Activated effector memory CD4-positive, alpha-beta T cell treated with anti-CD3 and anti-CD28 coated beads, Interleukin-2, amount 50 U/mL, for 16 hours (primary cell): Measurements from ENCODE around the gene CTTN.

ENCODE experiments used
- DNase-seq: peaks from one replicate; pipeline ENCODE4 v3.0.0-alpha.2; 2020

The CTTN gene

DNA sequence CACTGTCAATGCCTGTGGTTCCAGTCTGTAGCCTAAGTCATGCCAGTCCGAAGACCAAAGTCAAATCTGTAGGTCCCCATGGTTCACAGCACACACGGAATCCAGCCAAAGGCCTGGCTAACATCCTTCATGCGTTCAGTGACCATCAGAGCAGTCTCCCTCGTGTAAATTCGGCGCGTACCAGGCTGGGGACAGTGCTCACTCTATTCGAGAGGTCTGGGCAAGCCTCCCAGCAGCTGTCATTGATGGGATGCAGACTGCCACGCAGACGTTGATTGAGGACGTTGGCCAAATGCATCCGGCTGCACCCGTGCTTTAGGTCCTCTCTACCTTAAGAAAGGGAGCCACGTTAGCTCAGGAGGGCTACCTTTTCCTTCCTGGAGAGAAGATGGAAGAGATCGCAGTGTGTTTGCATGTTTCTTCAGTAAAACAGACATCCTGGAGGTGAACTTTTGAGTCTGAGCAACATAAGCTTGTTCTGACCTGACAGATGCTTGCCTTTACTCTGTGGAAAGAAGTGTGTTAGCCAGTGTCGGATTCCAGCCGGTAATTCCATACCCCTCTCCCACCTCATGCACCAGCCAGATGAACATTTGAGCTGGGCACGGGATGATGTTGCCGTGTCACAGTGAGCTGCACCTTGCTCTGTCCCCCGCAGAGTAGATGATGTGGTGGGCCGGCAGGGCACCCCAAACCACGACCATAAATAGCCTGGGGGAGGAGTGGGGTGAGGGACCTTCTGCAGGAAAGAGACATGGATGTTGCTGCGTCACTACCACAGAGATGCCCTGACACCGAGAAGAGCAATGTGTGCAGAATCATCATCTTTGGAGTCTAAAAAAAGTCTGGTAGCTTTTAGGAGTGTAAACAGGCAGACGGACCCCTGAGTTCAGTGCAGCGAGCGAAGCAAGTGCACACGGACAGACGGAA is 12.2 kb downstream of the CTTN start:
- no peak for DNase-seq

- DNase-seq, result no peak
Observed at GRCh38 chr11:70411713-70412452, 13.6 kb downstream of the CTTN start.

DNA sequence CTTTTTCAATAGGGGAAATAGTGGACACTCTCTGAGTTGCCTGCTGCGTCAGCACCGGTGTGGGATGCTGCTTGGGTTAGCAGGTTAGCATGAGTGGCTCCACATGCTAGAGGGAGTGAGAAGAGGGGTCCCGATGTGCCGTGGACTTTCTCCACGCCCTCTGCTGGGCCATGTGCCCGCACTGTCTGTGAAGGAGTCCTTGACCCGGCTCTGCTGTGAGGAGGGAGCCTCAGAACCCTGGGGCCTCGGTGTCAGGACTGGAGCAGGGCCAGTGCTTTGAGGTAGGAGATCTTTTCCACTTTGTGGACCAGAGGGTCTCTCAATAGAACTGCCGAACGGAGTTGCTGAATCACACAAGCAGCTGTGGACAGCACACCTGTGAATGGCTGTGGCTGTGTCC is 14.8 kb downstream of the CTTN start:
- no peak for DNase-seq

GRCh38 chr11:70414341-70415100 is 16.2 kb downstream of the CTTN start:
- no peak for DNase-seq

DNA sequence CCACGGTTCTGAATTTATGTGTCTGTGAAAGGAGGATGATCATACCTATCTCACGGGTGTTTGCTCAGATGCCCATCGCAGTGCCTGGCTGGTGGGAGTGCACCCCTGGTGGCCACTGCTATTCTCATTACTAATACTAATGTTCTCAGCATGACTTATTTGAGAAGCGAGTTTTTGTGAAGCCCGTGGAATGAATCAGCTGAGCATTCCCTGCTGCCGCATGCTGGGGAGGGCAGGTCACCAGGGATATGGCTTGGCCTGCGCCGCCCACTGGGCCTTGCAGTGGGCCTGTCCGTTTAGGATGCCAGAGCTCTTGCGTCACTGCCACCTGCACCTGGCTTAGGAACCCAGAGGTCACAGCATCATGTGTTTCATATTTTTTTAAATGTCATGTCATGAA is 16.9 kb downstream of the CTTN start:
- no peak for DNase-seq

DNA sequence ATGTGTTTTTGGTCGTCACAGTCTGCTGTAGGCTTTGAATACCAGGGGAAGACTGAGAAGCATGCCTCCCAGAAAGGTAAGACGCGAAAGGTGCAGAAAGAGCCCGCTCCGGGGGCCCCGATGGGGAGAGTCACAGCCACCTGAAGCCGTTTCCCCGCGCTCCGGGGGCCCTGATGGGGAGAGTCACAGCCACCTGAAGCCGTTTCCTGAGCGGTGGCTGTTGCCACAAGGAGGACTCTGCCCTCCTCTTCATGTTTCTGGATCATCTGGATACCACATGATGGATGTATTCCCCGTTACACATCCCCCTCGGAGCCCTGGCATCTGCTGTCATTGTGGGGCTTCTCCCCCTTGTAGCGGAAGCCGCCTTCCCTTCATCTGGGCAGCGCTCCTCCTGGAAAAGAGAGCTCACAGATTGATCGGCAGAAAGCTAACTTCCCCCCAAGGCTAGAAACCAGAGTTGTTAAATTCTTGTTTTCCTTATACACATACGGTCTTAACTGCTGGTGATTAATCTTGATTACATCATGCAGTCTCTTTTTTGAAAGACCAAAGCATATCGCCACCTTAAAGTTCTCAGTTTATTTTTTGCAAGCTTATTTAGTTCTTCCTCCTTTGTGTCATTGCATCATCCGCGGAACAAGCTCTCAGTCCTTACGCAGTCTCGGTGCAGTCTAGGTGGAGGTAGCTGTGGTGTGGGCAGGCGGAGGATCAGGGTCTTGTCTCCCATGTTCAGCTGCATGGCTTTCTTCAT is 17.5 kb downstream of the CTTN start:
- DNase-seq, result no peak

DNA sequence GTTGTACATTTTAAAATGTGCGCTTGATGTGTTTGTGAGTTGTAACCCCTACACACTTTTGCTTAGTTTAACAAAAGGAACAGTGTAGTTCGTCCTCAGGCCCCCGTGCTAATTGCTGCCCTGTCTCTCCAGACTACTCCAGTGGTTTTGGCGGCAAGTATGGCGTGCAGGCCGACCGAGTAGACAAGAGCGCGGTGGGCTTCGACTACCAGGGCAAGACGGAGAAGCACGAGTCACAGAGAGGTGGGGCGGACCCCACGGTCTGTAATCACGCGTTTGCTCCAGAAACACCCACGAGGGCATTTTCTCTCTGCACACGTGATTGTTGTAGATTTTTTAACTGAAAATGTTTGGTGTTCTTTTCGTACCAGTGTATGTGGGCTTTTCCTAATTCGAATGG is 18.6 kb downstream of the CTTN start:
- DNase-seq, result no peak

GRCh38 chr11:70418130-70418529 is 19.8 kb downstream of the CTTN start:
- DNase-seq, result no peak

DNA sequence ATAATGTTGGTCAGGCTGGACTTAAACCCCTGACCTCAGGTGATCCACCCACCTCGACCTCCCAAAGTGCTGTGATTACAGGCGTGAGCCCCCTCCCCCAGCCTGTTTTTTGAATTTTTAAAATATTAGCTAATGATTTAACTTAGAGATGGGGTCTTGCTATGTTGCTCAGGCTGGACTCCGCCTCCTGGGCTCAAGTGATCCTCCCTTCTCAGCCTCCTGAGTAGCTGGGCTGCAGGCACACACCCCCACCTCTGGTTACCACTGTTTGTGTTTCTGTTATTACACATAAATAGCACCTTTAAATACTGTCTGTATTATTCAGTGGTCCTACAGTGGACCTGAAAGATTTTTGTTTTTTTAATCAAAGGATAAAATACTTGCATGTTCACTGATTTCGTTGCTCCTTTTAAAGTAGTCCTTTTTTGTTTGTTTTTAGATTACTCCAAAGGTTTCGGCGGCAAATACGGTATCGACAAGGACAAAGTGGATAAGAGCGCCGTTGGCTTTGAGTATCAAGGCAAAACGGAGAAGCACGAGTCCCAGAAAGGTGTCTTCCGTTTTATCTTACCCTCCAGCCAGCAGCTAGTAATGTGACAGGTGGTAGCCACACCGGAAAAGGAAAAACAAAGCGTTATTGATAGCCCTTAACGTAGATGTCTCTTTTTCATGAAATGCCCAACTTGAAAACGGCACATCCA is 21.1 kb downstream of the CTTN start:
- DNase-seq, result no peak

DNA sequence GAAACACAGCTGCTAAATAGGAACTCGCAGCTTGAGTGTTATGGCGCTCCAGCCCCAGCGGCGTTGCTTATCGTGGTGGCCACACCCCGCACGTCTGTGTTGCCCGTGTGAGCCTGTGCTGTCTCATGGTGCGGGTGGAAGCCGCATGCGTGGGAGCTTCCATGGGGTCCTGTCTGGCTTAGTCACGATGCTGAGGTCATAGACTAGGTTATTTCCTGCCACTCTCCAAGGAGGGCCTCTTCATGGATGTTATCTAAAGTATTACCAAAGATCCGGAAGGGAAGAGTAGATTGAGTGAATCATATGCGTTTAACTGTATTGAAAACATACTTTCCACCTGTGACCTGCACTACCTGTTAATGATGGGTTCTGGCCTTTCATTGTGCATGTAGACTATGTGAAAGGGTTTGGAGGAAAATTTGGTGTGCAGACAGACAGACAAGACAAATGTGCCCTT is 21.7 kb downstream of the CTTN start:
- no peak for DNase-seq

DNA sequence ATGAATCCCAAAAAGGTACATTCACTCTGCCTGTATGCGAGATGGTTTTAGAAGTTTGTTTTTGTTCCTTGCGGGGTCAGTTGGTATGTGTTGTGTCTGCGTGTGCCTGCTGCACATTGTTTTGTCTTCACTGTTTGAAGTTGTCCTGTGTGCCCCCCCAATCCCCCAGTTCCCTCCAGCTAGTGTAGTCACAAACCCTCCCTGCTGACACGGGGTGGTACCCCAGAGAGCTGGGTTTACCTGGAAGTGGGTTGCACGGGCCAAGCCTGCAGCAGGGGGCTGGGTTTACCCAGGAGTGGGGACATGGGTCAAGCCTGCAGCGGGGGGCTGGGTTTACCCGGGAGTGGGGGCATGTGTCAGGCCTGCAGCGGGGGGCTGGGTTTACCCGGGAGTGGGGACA is 22.2 kb downstream of the CTTN start:
- DNase-seq, result no peak

GRCh38 chr11:70421123-70421522 is 22.8 kb downstream of the CTTN start:
- DNase-seq, result no peak

- no peak for DNase-seq
Observed at GRCh38 chr11:70422692-70423522, 24.6 kb downstream of the CTTN start.

DNA sequence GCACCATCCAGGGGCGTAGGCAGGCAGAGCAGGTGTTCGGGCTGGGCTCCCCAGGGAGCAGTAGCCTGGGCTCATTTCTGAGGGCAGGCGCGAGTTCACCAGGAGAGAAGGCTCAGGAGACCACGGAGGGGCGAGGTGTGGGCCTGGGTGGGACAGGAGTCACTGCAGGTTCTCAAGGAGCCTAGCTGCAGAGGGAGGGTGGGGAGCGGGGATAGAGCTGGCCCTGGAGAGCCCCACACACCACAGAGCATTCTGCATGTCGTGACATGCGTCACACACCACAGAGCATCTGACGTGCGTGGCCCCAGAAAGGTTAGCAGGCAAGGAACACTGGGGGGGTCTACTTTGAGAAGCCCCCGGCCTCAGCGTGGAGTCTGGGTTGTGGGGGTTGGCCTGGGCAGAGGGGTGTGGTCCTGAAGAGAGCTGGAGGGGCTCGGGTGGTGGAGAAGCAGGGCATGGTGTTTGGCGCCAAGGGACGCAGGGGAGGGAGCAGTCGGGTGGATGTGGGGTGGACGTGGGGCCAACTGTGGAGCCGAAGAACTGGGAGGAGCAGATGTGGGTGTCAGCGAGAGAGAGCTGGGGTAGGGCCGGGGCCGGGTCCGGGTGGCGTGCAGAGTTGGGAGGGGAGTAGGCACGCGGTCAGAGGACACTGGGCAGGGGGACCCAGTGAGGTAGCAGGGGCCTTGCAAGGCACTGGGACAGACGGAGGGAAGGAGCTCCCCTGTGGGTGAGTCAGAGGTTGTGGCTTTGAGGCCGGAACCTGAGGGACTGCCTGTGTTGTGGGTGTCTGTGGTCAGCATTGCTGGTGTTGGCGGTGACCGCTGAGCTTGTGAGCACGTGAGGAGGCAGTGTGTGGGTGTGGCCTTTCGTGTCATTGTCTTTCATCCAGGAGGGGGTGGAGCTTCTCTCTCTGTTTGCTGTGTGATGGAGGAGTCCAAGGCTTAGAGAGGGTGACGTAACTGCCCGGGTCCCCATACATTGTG is 25.5 kb downstream of the CTTN start:
- DNase-seq, result no peak

DNA sequence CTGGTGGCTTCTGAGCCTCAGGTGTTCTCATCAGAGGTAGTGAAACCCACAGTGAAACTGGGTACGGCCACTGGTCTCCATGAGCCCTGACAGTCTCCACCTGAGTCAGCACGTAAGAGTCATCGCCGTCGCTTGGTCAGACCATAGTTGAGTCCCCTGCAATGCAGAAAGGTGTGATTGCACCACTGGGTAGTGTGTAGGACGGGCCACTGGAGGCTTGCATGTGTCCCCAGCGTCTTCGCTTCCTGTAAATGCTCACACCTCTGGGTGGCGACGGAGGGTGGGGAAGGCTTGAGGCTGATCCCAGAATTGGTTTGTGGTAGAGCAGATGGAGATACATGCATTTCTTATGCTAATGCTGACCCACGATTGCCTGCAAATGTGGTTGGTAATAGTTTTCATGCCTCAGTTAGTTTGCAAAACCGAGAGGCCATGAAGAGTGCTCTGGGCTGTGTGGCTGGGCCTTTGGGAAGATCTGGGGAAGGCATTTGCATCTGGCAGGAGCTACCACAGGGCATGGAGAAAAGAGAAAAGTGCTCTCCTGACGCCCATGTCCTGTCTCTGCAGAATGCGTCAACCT is 26.5 kb downstream of the CTTN start:
- no peak for DNase-seq

DNA sequence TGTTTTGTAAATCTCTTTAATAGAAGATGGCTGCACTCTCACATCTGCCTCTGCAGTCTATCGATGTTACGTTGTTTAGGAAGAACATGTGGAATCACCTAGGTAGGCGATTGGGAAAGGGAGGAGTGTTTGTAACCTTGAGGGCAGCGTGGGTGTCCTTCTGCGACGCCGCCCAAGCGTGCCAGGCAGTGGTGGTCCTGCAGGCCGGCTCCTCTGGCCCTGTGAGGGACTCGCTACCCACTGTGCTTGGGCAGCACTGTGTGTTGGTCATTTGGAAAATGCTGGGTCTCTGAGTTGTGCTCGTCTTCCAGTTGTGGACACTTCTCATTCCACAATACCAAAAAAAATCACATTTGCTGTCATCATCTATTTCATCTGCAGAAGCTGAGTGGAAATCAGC is 29.1 kb downstream of the CTTN start:
- no peak for DNase-seq

DNA sequence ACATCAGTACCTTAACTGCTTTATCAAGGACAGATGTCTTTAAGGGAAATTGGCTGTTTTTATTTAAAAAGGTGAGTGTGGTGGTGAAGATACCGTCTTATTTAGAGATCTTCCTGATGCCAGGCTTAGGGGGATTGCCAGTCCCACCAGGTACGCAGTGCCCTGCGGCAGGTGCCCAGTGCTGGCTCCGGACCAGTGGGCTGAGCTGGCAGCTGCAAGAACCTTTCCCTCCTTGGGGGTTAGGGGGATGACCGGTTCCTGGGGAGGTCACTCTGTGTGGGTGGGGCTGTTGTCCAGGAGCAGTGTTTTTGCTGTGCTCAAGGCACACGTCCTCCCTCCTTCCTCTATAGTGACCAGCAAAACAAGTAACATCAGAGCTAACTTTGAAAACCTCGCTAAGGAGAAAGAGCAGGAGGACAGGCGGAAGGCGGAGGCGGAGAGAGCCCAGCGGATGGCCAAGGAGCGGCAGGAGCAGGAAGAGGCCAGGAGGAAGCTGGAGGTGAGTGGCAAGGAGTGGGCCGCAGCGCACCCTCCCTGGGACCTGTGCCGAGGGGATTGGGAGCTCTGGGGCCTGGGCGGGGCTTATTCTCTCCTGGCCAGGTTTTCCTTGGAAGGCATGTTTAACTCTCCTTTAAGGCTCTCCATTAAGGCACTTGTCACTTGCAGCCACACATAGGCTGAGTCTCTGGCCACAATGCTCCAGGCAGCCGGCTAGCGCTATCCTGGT is 30.5 kb downstream of the CTTN start:
- DNase-seq, result no peak

GRCh38 chr11:70429428-70429705 is 31.0 kb downstream of the CTTN start:
- no peak for DNase-seq
